PC-3 (cell line): ENCODE data around the gene PTPRD. TPM values are rescaled to one million over a fixed set of nuclear protein-coding genes. Genes with fewer than 3 reads are reported as not detected.

Experiments
- ATAC-seq: fragments of 200-7000 bp; cut with Tn5 transposase; 2 replicates; pipeline ENCODE4 v1.9.1; 2020; ENCODE audit warnings: mild to moderate bottlenecking, moderate library complexity
- BruUV-seq: library from RNA; stranded (reverse); fragments of 400-500 nt; replicated peaks from 2 replicates; lab custom pipeline; 2021; lab: Mats Ljungman, UMichigan
- CTCF ChIA-PET: fragments of 300-600 bp; sonication (Branson Sonifier 250); formaldehyde crosslinking; loops from one replicate; lab custom pipeline; 2022; ENCODE audit warnings: antibody characterized with exemption; lab: Charles Lee
- POLR2A ChIA-PET: fragments of 300-600 bp; sonication (Branson Sonifier 250); formaldehyde crosslinking; loops from one replicate; lab custom pipeline; 2022; ENCODE audit warnings: antibody characterized with exemption; ENCODE audit not compliant: unreplicated experiment; lab: Charles Lee
- DNase-seq: peaks from one replicate; pipeline ENCODE4 v3.0.0-alpha.2; 2015
- H2AFZ ChIP-seq: fragments of 300-600 bp; sonication (generic); 2 replicates; pipeline ENCODE4 v1.6.0; 2016; ENCODE audit warnings: antibody characterized with exemption, low read length
- H3F3A ChIP-seq: fragments of 300-600 bp; sonication (generic); one replicate; pipeline ENCODE4 v1.6.0; 2017; ENCODE audit warnings: antibody characterized with exemption, low read length, control low read depth, mild to moderate bottlenecking; ENCODE audit not compliant: unreplicated experiment
- H3K27ac ChIP-seq: fragments of 300-600 bp; sonication (generic); 2 replicates; pipeline ENCODE4 v1.5.1; 2016; ENCODE audit warnings: mild to moderate bottlenecking, low read length
- H3K27me3 ChIP-seq: fragments of 300-600 bp; sonication (generic); 2 replicates; pipeline ENCODE4 v1.6.1; 2016; ENCODE audit warnings: low read length, mixed read lengths
- H3K36me3 ChIP-seq: fragments of 300-600 bp; sonication (generic); 2 replicates; pipeline ENCODE4 v1.6.1; 2016; ENCODE audit warnings: low read depth, mixed run types, low read length, mixed read lengths
- H3K4me1 ChIP-seq: fragments of 300-600 bp; sonication (generic); 2 replicates; pipeline ENCODE4 v1.5.1; 2016; ENCODE audit warnings: low read length; ENCODE audit not compliant: insufficient read depth
- H3K4me2 ChIP-seq: fragments of 300-600 bp; sonication (generic); 2 replicates; pipeline ENCODE4 v1.6.0; 2016; ENCODE audit warnings: low read length
- H3K4me3 ChIP-seq: fragments of 300-600 bp; sonication (generic); 2 replicates; pipeline ENCODE4 v1.5.1; 2016; ENCODE audit warnings: mild to moderate bottlenecking, low read length, mixed read lengths
- H3K79me2 ChIP-seq: fragments of 300-600 bp; sonication (generic); 2 replicates; pipeline ENCODE4 v1.6.1; 2017; ENCODE audit warnings: low read length, mixed read lengths
- H3K9ac ChIP-seq: fragments of 300-600 bp; sonication (generic); 2 replicates; pipeline ENCODE4 v1.6.0; 2016; ENCODE audit warnings: mild to moderate bottlenecking, low read length
- H3K9me2 ChIP-seq: fragments of 300-600 bp; sonication (generic); replicated peaks from 2 replicates; pipeline ENCODE4 v1.6.1; 2016; ENCODE audit warnings: mixed run types, low read length, mixed read lengths
- H3K9me3 ChIP-seq: fragments of 300-600 bp; sonication (generic); 2 replicates; pipeline ENCODE4 v1.6.1; 2016; ENCODE audit warnings: low read length, mixed read lengths
- H4K20me1 ChIP-seq: fragments of 300-600 bp; sonication (generic); 2 replicates; pipeline ENCODE4 v1.6.1; 2016; ENCODE audit warnings: low read length, mixed read lengths
- CTCF ChIP-seq: fragments of 300-600 bp; sonication (generic); conservative IDR thresholded peaks from 2 replicates; pipeline ENCODE4 v1.5.1; 2017; ENCODE audit warnings: antibody characterized with exemption, low read depth, mild to moderate bottlenecking, low read length
- EZH2 ChIP-seq: fragments of 300-600 bp; sonication (generic); IDR thresholded peaks from one replicate; pipeline ENCODE4 v1.6.1; 2017; ENCODE audit warnings: antibody characterized with exemption, mild to moderate bottlenecking, low read length; ENCODE audit not compliant: unreplicated experiment
- EZH2phosphoT487 ChIP-seq: fragments of 300-600 bp; sonication (generic); IDR thresholded peaks from 2 replicates; pipeline ENCODE4 v1.6.1; 2018; ENCODE audit warnings: mild to moderate bottlenecking, antibody characterized with exemption, low read length, borderline replicate concordance
- intact Hi-C: fragments of 100-400 bp; cut with micrococcal nuclease; formaldehyde crosslinking; loops from 2 replicates; pipeline ENCODE4 v1.9.0; 2023
- total RNA-seq: library from RNA; depleted of rRNA; stranded (reverse); fragments of >200 nt; gene quantifications from 2 replicates; pipeline ENCODE4 v1.2.3, GENCODE V29; 2014

The PTPRD gene
- total RNA-seq, 1 experiment from 2014 or later: not detected

- no peaks in the 10 kb centered on the region for H3K36me3 ChIP-seq
- H3K9ac ChIP-seq: no peak overlapping the region
- TF ChIP-seq EZH2: no peak
- no peak for TF ChIP-seq EZH2phosphoT487
- TF ChIP-seq CTCF: no peak
- ATAC-seq (no peak), DNase-seq (no peak)
- no peaks in the 10 kb centered on the region for H3K9me3 ChIP-seq
- H3K79me2 ChIP-seq: no peaks in the 10 kb centered on the region
- ChIA-PET CTCF (no interaction called here), POLR2A (no interaction called here)
- no peak overlapping the region for H3K27ac ChIP-seq
- no peak overlapping the region for H2AFZ ChIP-seq
- no peak overlapping the region for H3K4me3 ChIP-seq
- no peaks in the 10 kb centered on the region for H3K9me2 ChIP-seq
- BruUV-seq: no TSS peak
- H3K27me3 ChIP-seq: no peaks in the 10 kb centered on the region
- H3K4me2 ChIP-seq: no peak overlapping the region
- H4K20me1 ChIP-seq: no peaks in the 10 kb centered on the region
- intact Hi-C loops: no loop called here
- H3F3A ChIP-seq: no peaks in the 10 kb centered on the region
- H3K4me1 ChIP-seq: no peaks in the 10 kb centered on the region
Observed at GRCh38 chr9:9631284-9631683, 981.5 kb downstream of the PTPRD start.

- H3K36me3 ChIP-seq: no peaks in the 10 kb centered on the region
- intact Hi-C loops: no loop called here
- no peak overlapping the region for H3K4me3 ChIP-seq
- no peak overlapping the region for H3K9ac ChIP-seq
- no peak overlapping the region for H3K27ac ChIP-seq
- ChIA-PET CTCF (interaction anchor here (0.6 kb wide), 1 partner anchor 318 kb away, joined by 6 read pairs; no protein-coding TSS in a partner anchor), POLR2A (no interaction called here)
- no peaks in the 10 kb centered on the region for H3K79me2 ChIP-seq
- H3K9me2 ChIP-seq: no peaks in the 10 kb centered on the region
- no peaks in the 10 kb centered on the region for H3K4me1 ChIP-seq
- no peaks in the 10 kb centered on the region for H3K9me3 ChIP-seq
- H3K27me3 ChIP-seq: no peaks in the 10 kb centered on the region
- no peak overlapping the region for H3K4me2 ChIP-seq
- TF ChIP-seq EZH2 (no peak), CTCF (no peak), EZH2phosphoT487 (no peak)
- ATAC-seq (no peak), DNase-seq (no peak)
- no peak overlapping the region for H2AFZ ChIP-seq
- no peaks in the 10 kb centered on the region for H4K20me1 ChIP-seq
- no peaks in the 10 kb centered on the region for H3F3A ChIP-seq
- no TSS peak for BruUV-seq
Observed at GRCh38 chr9:9625248-9625647, 987.6 kb downstream of the PTPRD start.

- ChIA-PET CTCF (no interaction called here), POLR2A (no interaction called here)
- Histone ChIP-seq H3K4me1 (no peaks in the 10 kb centered on the region), H3K4me2 (no peak overlapping the region), H3K9me3 (no peaks in the 10 kb centered on the region), H3K9me2 (no peaks in the 10 kb centered on the region), H3F3A (no peaks in the 10 kb centered on the region), H3K36me3 (no peaks in the 10 kb centered on the region), H3K27me3 (no peaks in the 10 kb centered on the region), H3K9ac (no peak overlapping the region), H4K20me1 (no peaks in the 10 kb centered on the region), H3K79me2 (no peaks in the 10 kb centered on the region), H3K27ac (no peak overlapping the region), H2AFZ (no peak overlapping the region), H3K4me3 (no peak overlapping the region)
- no TSS peak for BruUV-seq
- no peak for ATAC-seq
- TF ChIP-seq CTCF (no peak), EZH2phosphoT487 (no peak), EZH2 (no peak)
- intact Hi-C loops: no loop called here
- DNase-seq: no peak
Observed at GRCh38 chr9:9623506-9623905, 989.3 kb downstream of the PTPRD start.
